C4-2B (cell line): ENCODE data around the gene PNRC1.

Experiments
- ZFX ChIP-seq: fragments of 450-650 bp; IDR thresholded peaks from 2 replicates; pipeline ENCODE4 v1.6.1; 2017
- TF ChIP-seq, protein P1 (sequence below): fragments of 450-650 bp; conservative IDR thresholded peaks from 2 replicates; pipeline ENCODE4 v1.5.1; 2017; ENCODE audit warnings: mild to moderate bottlenecking

DNA sequence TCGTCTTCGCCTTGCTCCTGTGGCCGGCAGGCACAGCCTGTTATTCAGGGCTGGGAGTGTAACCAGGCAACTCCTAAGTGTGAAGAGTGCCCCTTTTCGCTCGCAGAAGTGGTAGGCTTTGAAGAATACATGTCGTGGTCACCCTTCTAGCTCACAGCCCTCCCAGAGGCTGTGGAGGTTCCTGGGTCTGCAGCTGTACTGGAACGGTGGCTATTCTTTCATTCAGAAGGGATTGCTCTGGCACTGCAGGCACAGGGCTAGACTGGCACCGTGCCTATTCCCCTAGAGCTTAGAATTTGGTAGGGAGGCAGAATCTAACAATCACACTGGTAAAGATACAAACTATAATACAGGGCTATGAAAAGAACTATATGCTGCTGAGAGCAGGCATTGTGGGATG lies 38.4 kb downstream of the PNRC1 start:
- TF ChIP-seq, protein P1, sequence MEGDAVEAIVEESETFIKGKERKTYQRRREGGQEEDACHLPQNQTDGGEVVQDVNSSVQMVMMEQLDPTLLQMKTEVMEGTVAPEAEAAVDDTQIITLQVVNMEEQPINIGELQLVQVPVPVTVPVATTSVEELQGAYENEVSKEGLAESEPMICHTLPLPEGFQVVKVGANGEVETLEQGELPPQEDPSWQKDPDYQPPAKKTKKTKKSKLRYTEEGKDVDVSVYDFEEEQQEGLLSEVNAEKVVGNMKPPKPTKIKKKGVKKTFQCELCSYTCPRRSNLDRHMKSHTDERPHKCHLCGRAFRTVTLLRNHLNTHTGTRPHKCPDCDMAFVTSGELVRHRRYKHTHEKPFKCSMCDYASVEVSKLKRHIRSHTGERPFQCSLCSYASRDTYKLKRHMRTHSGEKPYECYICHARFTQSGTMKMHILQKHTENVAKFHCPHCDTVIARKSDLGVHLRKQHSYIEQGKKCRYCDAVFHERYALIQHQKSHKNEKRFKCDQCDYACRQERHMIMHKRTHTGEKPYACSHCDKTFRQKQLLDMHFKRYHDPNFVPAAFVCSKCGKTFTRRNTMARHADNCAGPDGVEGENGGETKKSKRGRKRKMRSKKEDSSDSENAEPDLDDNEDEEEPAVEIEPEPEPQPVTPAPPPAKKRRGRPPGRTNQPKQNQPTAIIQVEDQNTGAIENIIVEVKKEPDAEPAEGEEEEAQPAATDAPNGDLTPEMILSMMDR, result no peak
- TF ChIP-seq ZFX, result no peak
